Omental fat pad (tissue), 4 donors: ENCODE results near the gene SKIL. TPM values are rescaled to one million over a fixed set of nuclear protein-coding genes. Genes with fewer than 3 reads are reported as not detected.

Source experiments
- ATAC-seq: fragments of 150-250 bp; one replicate; pipeline ENCODE4 v1.9.1; 2016; ENCODE audit warnings: mild to moderate bottlenecking, moderate library complexity; ENCODE audit not compliant: low FRiP score
- DNase-seq: peaks from one replicate; pipeline ENCODE4 v3.0.0-alpha.2; 2019; ENCODE audit warnings: low spot score
- total RNA-seq, 4 donors: library from RNA; depleted of rRNA; stranded (reverse); fragments of >200 nt; gene quantifications; one replicate each; pipeline ENCODE4 v1.1.0, GENCODE V29; 2016
- TF ChIP-seq, protein P1 (sequence below), 3 donors: fragments of 450-650 bp; IDR thresholded peaks; one replicate each; pipeline ENCODE4 v1.5.1; 2016 to 2017; ENCODE audit warnings: antibody characterized with exemption in 3 of 3, mild to moderate bottlenecking in 3 of 3, moderate library complexity in 2 of 3

SKIL gene
- total RNA-seq, 4 donors from 2014 or later: 38.9 to 79.1 (median 54.9) TPM

- TF ChIP-seq, protein P1, sequence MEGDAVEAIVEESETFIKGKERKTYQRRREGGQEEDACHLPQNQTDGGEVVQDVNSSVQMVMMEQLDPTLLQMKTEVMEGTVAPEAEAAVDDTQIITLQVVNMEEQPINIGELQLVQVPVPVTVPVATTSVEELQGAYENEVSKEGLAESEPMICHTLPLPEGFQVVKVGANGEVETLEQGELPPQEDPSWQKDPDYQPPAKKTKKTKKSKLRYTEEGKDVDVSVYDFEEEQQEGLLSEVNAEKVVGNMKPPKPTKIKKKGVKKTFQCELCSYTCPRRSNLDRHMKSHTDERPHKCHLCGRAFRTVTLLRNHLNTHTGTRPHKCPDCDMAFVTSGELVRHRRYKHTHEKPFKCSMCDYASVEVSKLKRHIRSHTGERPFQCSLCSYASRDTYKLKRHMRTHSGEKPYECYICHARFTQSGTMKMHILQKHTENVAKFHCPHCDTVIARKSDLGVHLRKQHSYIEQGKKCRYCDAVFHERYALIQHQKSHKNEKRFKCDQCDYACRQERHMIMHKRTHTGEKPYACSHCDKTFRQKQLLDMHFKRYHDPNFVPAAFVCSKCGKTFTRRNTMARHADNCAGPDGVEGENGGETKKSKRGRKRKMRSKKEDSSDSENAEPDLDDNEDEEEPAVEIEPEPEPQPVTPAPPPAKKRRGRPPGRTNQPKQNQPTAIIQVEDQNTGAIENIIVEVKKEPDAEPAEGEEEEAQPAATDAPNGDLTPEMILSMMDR (IDR thresholded peaks at IDR 0.05): no peak
- DNase-seq: no peak
- ATAC-seq: no peak
Measured at GRCh38 chr3:170426240-170426797, 68.8 kb downstream of the SKIL start.

DNA sequence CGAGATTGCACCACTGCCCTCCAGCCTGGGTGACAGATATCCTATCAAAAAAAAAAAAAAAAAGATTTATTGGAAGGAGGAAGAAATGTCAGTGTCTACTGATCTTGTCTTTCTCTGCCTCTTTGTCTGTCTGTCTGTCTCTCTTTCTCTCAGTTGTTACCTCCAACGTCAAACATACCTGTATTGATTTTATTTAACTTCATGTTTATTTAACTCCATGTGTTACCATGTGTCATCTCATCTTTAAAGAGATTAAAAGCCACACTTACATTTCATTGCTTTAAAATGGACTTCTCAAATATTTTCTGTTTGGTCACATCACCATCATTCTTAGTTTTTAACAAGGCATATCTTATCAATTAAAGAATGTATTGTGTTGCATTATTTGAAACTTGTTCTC is 70.6 kb downstream of the SKIL start:
- TF ChIP-seq, protein P1 (IDR thresholded peaks at IDR 0.05): no peak
- DNase-seq (no peak), ATAC-seq (no peak)

GRCh38 chr3:170429050-170429449 is 71.5 kb downstream of the SKIL start:
- no peak for ATAC-seq
- TF ChIP-seq, protein P1 (IDR thresholded peaks at IDR 0.05): no peak
- no peak for DNase-seq

GRCh38 chr3:170431054-170431453 is 73.5 kb downstream of the SKIL start:
- TF ChIP-seq, protein P1 (IDR thresholded peaks at IDR 0.05): no peak
- ATAC-seq (no peak), DNase-seq (no peak)

GRCh38 chr3:170432416-170432815 is 74.9 kb downstream of the SKIL start:
- ATAC-seq (no peak), DNase-seq (no peak)
- TF ChIP-seq, protein P1 (IDR thresholded peaks at IDR 0.05): no peak

- ATAC-seq (no peak), DNase-seq (no peak)
- TF ChIP-seq, protein P1 (IDR thresholded peaks at IDR 0.05): no peak
Measured at GRCh38 chr3:170436697-170437096, 79.2 kb downstream of the SKIL start.

GRCh38 chr3:170437176-170437575 is 79.7 kb downstream of the SKIL start:
- no peak for DNase-seq
- TF ChIP-seq, protein P1 (IDR thresholded peaks at IDR 0.05): no peak
- ATAC-seq: no peak
